SH-SY5Y (cell line): ENCODE data around the gene ACTRT2.

ENCODE experiments used
- GATA2 ChIP-seq: IDR thresholded peaks from 2 replicates; pipeline ENCODE4 v1.6.1; 2011; ENCODE audit warnings: mild to moderate bottlenecking, low read depth, low read length
- GATA3 ChIP-seq: IDR thresholded peaks from 2 replicates; pipeline ENCODE4 v1.6.1; 2011; ENCODE audit warnings: low read depth, mild to moderate bottlenecking, low read length, moderate library complexity

- TF ChIP-seq GATA2 (no peak), GATA3 (no peak)
Observed at GRCh38 chr1:2972879-2973575, 48.2 kb upstream of the ACTRT2 start.
